ENCODE measurements around the gene IQCE. TPM values are rescaled to one million over a fixed set of nuclear protein-coding genes. Genes with fewer than 3 reads are reported as not detected.

The IQCE gene
- total RNA-seq, 1 experiment from 2014 or later = 21.4 TPM

DNA sequence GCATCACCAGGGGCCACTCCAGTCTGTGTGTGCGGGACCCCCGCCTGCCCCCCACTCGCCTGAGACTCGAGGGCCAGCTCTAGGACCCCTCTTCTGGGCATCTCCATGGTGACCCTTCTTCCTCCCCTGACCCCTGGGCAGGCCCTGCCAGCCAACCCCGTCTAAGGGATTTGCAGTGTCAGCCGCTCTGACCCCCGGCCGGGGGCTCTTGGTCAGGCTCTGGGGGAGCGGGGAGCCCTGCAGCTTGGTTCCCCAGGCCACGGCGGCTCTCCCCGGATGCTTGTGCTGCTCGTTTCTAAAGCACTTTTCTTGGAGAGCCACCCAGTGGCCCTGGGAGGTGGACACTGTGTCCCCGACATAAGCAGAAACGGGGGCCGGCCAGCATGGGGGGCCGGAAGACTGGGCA lies 78.3 kb downstream of the IQCE start:
- Histone ChIP-seq H3K36me3 (ENCODE audit: control insufficient read depth in 1 of 2, insufficient read depth in 2 of 2, low read length in 2 of 2) (no peaks in the 10 kb centered on the region), H3K9ac (ENCODE audit: low read length) (no peak overlapping the region), H3K4me3 (replicated peaks in 1 of 2; ENCODE audit: low read depth in 1 of 2, low read length in 2 of 2) (no peak overlapping the region), H2AFZ (ENCODE audit: low read depth, low read length, poor library complexity, severe bottlenecking) (no peak overlapping the region), H3K9me2 (ENCODE audit: insufficient read depth) (no peaks in the 10 kb centered on the region), H3K9me3 (ENCODE audit: control insufficient read depth in 1 of 2, insufficient read depth in 1 of 2, low read depth in 1 of 2, low read length in 2 of 2) (no peaks in the 10 kb centered on the region), H3K27me3 (ENCODE audit: insufficient read depth, low read length) (no peaks in the 10 kb centered on the region), H3K79me2 (ENCODE audit: insufficient read depth, low read length) (peaks cover 31% of the 10 kb centered on the region; the same call in 1 of the 2 replicates), H3K4me2 (ENCODE audit: low read length) (no peak overlapping the region), H3K4me1 (ENCODE audit: control insufficient read depth in 1 of 2, insufficient read depth in 2 of 2, low read length in 2 of 2) (peaks cover 19 to 21% of the 10 kb centered on the region in 2 experiments), H4K20me1 (ENCODE audit: insufficient read depth) (no peaks in the 10 kb centered on the region), H3K27ac (ENCODE audit: low read depth, low read length) (no peak overlapping the region)
- CTCF ChIA-PET = no interaction called here
- no TSS peak for BruUV-seq (replicated peaks)
- RAD21 ChIA-PET (ENCODE audit: low non-redundant PET in 1 of 2, low total read pairs in 2 of 2, uncharacterized antibody in 2 of 2, unreplicated experiment in 2 of 2) = no interaction called here
- DNase-seq (ENCODE audit: low read depth, low spot score) = no peak
- intact Hi-C loops (cut with micrococcal nuclease) = no loop called here
- no peak for TF ChIP-seq SP1 (IDR thresholded peaks at IDR 0.05; ENCODE audit: low read depth)
- TF ChIP-seq SIN3A (IDR thresholded peaks at IDR 0.05; ENCODE audit: low read depth) = no peak
- TF ChIP-seq, protein P1, sequence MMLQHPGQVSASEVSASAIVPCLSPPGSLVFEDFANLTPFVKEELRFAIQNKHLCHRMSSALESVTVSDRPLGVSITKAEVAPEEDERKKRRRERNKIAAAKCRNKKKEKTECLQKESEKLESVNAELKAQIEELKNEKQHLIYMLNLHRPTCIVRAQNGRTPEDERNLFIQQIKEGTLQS (IDR thresholded peaks at IDR 0.05) = no peak
- no peak for TF ChIP-seq CBX3 (IDR thresholded peaks at IDR 0.05; ENCODE audit: low read depth)
- TF ChIP-seq POLR2A (IDR thresholded peaks at IDR 0.05; ENCODE audit: borderline replicate concordance, extremely low read depth, insufficient read depth, insufficient read length) = no peak
- no peak for TF ChIP-seq ELF1 (IDR thresholded peaks at IDR 0.05; ENCODE audit: borderline replicate concordance, low read depth)
- TF ChIP-seq CEBPB (IDR thresholded peaks at IDR 0.05; ENCODE audit: low read depth) = no peak
- no peak for TF ChIP-seq ZFX (IDR thresholded peaks at IDR 0.05)
- TF ChIP-seq TCF7L2 (IDR thresholded peaks at IDR 0.05; ENCODE audit: borderline replicate concordance, extremely low read depth, insufficient read depth, insufficient read length) = no peak
- ATAC-seq = no peak
- POLR2A ChIA-PET = no interaction called here

DNA sequence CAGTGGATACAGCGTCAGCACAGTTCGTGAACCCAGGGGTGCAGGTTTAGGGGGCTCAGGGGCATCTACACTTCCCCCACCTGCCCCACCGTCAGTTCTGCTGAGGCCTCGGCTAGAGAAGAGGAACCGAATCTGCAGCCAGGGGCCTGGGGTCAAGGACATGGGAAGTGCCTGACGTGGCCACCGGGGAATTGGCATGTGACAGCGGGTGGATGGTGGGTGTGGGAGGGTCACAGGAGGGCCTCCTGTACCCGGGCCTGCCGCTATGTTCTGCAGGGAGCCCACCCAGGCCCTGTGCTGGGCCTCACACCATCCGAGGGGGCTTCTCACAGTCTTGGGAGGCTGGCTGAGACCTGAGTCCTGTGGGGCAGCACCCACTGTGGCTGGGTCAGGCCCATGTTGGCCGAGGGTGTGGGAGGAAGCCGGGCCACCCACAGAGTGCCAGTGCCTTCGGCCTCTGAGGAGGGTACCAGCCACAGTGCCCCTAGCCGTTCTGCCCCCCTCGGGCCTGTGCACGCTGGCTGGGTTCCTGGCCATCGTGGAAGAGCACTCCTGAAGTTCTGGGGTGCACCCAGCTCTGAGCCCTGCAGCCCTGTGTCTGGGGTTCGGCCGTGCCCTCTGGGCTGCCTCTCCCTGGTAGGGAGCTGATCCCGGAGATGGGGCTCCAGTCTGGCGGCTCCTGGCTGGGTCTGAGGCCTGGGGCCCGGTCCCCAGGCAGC lies 78.9 kb downstream of the IQCE start:
- Histone ChIP-seq H3K27ac (ENCODE audit: low read depth, low read length) (no peak overlapping the region), H3K4me1 (ENCODE audit: control insufficient read depth in 1 of 2, insufficient read depth in 2 of 2, low read length in 2 of 2) (peaks cover 17 to 19% of the 10 kb centered on the region in 2 experiments), H3K4me2 (ENCODE audit: low read length) (no peak overlapping the region), H2AFZ (ENCODE audit: low read depth, low read length, poor library complexity, severe bottlenecking) (no peak overlapping the region), H3K36me3 (ENCODE audit: control insufficient read depth in 1 of 2, insufficient read depth in 2 of 2, low read length in 2 of 2) (no peaks in the 10 kb centered on the region), H4K20me1 (ENCODE audit: insufficient read depth) (no peaks in the 10 kb centered on the region), H3K79me2 (ENCODE audit: insufficient read depth, low read length) (peaks cover 25% of the 10 kb centered on the region; the same call in 1 of the 2 replicates), H3K9me3 (ENCODE audit: control insufficient read depth in 1 of 2, insufficient read depth in 1 of 2, low read depth in 1 of 2, low read length in 2 of 2) (no peaks in the 10 kb centered on the region), H3K9me2 (ENCODE audit: insufficient read depth) (no peaks in the 10 kb centered on the region), H3K27me3 (ENCODE audit: insufficient read depth, low read length) (no peaks in the 10 kb centered on the region), H3K9ac (ENCODE audit: low read length) (no peak overlapping the region), H3K4me3 (replicated peaks in 1 of 2; ENCODE audit: low read depth in 1 of 2, low read length in 2 of 2) (no peak overlapping the region)
- TF ChIP-seq, protein P1 (IDR thresholded peaks at IDR 0.05) = no peak
- no peak for TF ChIP-seq EZH2 (IDR thresholded peaks at IDR 0.05)
- TF ChIP-seq, protein P2, sequence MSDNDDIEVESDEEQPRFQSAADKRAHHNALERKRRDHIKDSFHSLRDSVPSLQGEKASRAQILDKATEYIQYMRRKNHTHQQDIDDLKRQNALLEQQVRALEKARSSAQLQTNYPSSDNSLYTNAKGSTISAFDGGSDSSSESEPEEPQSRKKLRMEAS (IDR thresholded peaks at IDR 0.05) = no peak
- no peak for TF ChIP-seq EGR1 (IDR thresholded peaks at IDR 0.05; ENCODE audit: low read depth)
- TF ChIP-seq, protein P3, sequence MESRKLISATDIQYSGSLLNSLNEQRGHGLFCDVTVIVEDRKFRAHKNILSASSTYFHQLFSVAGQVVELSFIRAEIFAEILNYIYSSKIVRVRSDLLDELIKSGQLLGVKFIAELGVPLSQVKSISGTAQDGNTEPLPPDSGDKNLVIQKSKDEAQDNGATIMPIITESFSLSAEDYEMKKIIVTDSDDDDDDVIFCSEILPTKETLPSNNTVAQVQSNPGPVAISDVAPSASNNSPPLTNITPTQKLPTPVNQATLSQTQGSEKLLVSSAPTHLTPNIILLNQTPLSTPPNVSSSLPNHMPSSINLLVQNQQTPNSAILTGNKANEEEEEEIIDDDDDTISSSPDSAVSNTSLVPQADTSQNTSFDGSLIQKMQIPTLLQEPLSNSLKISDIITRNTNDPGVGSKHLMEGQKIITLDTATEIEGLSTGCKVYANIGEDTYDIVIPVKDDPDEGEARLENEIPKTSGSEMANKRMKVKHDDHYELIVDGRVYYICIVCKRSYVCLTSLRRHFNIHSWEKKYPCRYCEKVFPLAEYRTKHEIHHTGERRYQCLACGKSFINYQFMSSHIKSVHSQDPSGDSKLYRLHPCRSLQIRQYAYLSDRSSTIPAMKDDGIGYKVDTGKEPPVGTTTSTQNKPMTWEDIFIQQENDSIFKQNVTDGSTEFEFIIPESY (IDR thresholded peaks at IDR 0.05; ENCODE audit: extremely low read depth, insufficient replicate concordance, low read length) = no peak
- no peak for TF ChIP-seq SIN3A (IDR thresholded peaks at IDR 0.05; ENCODE audit: low read depth)
- TF ChIP-seq POLR2AphosphoS5 (IDR thresholded peaks at IDR 0.05; ENCODE audit: low read depth, low read length) = no peak
- TF ChIP-seq SP1 (IDR thresholded peaks at IDR 0.05; ENCODE audit: low read depth) = no peak
- TF ChIP-seq EZH2phosphoT487 (IDR thresholded peaks at IDR 0.05; ENCODE audit: borderline replicate concordance) = no peak
- ATAC-seq (no peak), DNase-seq (ENCODE audit: low read depth, low spot score) (no peak)
- intact Hi-C loops (cut with micrococcal nuclease) = no loop called here
- ChIA-PET RAD21 (ENCODE audit: low non-redundant PET in 1 of 2, low total read pairs in 2 of 2, uncharacterized antibody in 2 of 2, unreplicated experiment in 2 of 2) (no interaction called here), POLR2A (no interaction called here), CTCF (no interaction called here)
- BruUV-seq (replicated peaks) = no TSS peak
